Stimulated activated CD8-positive, alpha-beta memory T cell treated with anti-CD3 and anti-CD28 coated beads, Interleukin-7, amount 100 ng/mL, for 1 hour (primary cell): ENCODE data around the gene PRKG1.
"Not testable (repeated sequence)": the region's sequence is repeated elsewhere in the genome, so short reads cannot be mapped to it uniquely, and the experiment has no call there.

Source experiments
- DNase-seq, 2 donors: peaks; one replicate each; pipeline ENCODE4 v3.0.0-alpha.2; 2020; ENCODE audit warnings: low read depth in 2 of 2

The PRKG1 gene

GRCh38 chr10:52119507-52119906 is 1045.2 kb downstream of the PRKG1 start:
- no peak for DNase-seq

- DNase-seq, result no peak
These were observed 1047.4 kb downstream of the PRKG1 start for GRCh38 chr10:52121688-52122087.

- no peak for DNase-seq
These were observed 1053.9 kb downstream of the PRKG1 start for GRCh38 chr10:52128056-52128683.

GRCh38 chr10:52129410-52130178 is 1055.3 kb downstream of the PRKG1 start:
- no peak for DNase-seq

- DNase-seq, result no peak
These were observed 1060.8 kb downstream of the PRKG1 start for GRCh38 chr10:52135101-52135500.

- no peak for DNase-seq
These were observed 1062.6 kb downstream of the PRKG1 start for GRCh38 chr10:52136921-52137320.

- DNase-seq, result no peak
These were observed 1069.1 kb downstream of the PRKG1 start for GRCh38 chr10:52143338-52143737.

- DNase-seq, result no peak
These were observed 1071.3 kb downstream of the PRKG1 start for GRCh38 chr10:52145636-52146035.

- DNase-seq, result no peak
These were observed 1072.5 kb downstream of the PRKG1 start for GRCh38 chr10:52146766-52147165.

- DNase-seq, result no peak
These were observed 1096.5 kb downstream of the PRKG1 start for GRCh38 chr10:52170776-52171175.

GRCh38 chr10:52172581-52172980 is 1098.3 kb downstream of the PRKG1 start:
- no peak for DNase-seq

GRCh38 chr10:52185256-52185655 is 1111.0 kb downstream of the PRKG1 start:
- DNase-seq, result no peak

- DNase-seq, result no peak
These were observed 1113.4 kb downstream of the PRKG1 start for GRCh38 chr10:52187521-52188258.

GRCh38 chr10:52191049-52191448 is 1116.8 kb downstream of the PRKG1 start:
- no peak for DNase-seq

GRCh38 chr10:52194191-52194590 is 1119.9 kb downstream of the PRKG1 start:
- DNase-seq, result no peak

GRCh38 chr10:52194716-52195115 is 1120.4 kb downstream of the PRKG1 start:
- DNase-seq, result no peak

- DNase-seq, result no peak
These were observed 1122.8 kb downstream of the PRKG1 start for GRCh38 chr10:52197098-52197497.

GRCh38 chr10:52198540-52198939 is 1124.3 kb downstream of the PRKG1 start:
- DNase-seq, result no peak

- not testable (repeated sequence) for DNase-seq
These were observed 1130.6 kb downstream of the PRKG1 start for GRCh38 chr10:52204906-52205305.

GRCh38 chr10:52208365-52208764 is 1134.1 kb downstream of the PRKG1 start:
- DNase-seq, result no peak

- no peak for DNase-seq
These were observed 1135.9 kb downstream of the PRKG1 start for GRCh38 chr10:52210161-52210560.

GRCh38 chr10:52212062-52212461 is 1137.8 kb downstream of the PRKG1 start:
- DNase-seq, result no peak

- no peak for DNase-seq
These were observed 1138.5 kb downstream of the PRKG1 start for GRCh38 chr10:52212802-52213201.
